Measurements from ENCODE around the gene RBBP7.
"Not testable (repeated sequence)": the region's sequence is repeated elsewhere in the genome, so short reads cannot be mapped to it uniquely, and the experiment has no call there.

Gene RBBP7

DNA sequence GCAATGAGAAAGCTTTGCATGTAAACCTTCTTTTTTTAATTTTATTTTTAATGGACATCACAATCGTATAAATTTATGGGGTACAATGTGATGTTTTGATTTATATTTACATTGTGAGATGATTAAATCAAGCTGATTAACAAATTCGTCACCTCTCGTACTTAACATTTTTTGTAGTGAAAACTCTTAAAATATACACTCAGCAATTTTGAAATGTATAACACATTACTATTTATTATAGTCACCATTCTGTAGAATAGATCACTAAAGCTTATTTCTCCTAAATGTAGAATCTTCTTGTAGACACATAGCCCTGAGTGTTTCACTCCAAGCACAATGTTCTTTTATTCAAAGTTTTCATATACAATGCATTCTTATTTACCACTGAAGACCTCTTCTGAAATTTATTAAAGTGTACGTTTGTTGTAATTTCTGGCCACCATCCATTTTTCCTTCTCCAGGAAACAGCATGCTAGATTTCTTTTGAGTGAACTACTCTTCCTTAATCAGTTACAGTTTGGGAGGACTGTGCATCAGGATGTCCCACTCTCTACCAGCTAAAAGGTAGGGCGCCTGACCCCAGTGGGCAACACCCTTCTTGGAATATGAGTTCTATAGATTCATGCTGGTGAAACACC, 4.4 kb upstream of the RBBP7 start:
- Mint-ChIP-seq H3K9me3 (no peaks in the 10 kb centered on the region), H3K4me3 (no peak overlapping the region), H3K36me3 (ENCODE audit: low read depth) (no peaks in the 10 kb centered on the region), H3K27ac (no peak overlapping the region), H3K4me1 (ENCODE audit: low read depth) (peaks cover 9% of the 10 kb centered on the region), H3K27me3 (no peaks in the 10 kb centered on the region)

DNA sequence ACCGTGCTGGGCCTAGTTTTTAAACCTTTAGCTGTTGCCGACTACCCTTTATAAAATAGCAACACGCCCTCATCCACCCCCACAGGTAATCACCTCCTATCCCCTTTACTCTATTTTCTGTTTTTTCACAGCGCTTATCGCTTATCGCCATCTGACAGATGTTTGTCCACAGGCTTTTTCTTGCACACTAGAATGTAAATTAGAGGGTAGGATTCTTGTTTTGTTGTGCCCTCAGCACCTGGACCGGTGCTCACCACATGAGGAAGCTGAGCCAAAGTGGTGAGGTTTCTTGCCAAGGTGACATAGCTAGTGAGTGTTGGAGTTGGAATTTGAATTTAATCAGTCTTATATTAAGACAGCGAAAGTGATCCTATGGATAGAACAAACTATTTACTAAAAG, 2.9 kb upstream of the RBBP7 start:
- Mint-ChIP-seq H3K27me3 (no peaks in the 10 kb centered on the region), H3K4me1 (ENCODE audit: low read depth) (peaks cover 21% of the 10 kb centered on the region), H3K27ac (no peak overlapping the region), H3K9me3 (no peaks in the 10 kb centered on the region), H3K4me3 (no peak overlapping the region), H3K36me3 (ENCODE audit: low read depth) (peaks cover 9% of the 10 kb centered on the region)

DNA sequence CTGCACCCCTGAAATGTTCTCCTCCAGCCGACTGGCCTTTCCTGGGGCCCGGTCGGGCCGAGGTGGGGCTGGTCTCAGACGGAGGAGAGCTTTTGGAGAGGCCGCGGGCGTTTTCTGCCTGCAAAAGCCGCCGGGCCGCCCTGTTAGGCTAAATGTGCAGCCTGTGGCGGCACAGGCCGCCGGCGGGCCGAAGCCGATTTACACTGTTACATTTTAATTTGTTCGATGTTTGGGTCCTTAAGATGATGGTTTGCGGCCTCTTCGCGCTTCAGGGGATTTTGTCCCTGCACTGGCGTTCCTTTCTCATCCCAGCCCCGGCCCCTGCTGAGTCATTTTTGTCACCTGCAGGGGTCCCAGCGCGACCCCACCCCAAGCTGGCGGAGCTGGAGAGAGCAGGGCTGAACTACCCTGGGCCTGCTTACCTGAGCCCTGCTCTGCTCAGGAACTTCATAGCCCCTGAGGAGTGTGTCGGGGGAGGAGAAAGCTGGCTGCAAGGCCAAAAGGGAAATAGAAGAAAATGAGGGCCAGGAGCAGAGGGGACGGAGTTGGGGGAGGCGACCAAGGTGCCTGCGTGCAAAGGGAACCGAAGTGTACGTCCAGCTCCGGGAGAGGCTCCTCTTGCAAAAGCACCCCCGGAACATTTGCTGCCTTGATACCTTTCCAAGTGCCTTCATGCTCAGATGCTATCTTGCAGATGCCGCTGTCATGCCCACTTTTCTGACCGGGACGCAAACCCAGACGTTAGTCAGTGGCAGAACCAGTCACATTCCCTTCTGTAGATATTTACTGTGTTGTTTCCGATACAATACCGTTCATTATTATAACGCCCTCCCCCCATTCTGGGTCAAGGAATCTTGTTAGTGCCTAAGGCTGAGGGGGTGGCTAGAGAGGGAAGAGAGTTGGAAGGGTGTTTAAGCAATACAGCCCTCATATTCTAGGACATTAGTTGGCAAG, 977 bp upstream of the RBBP7 start:
- Mint-ChIP-seq H3K27me3 (no peaks in the 10 kb centered on the region), H3K4me1 (ENCODE audit: low read depth) (peaks cover 36% of the 10 kb centered on the region), H3K36me3 (ENCODE audit: low read depth) (peaks cover 19% of the 10 kb centered on the region), H3K27ac (peak overlapping the region; percentile 79), H3K9me3 (no peaks in the 10 kb centered on the region), H3K4me3 (peak overlapping the region; percentile 78)

- H3K27me3 Mint-ChIP-seq, result no peaks in the 10 kb centered on the region
- H3K27ac Mint-ChIP-seq, result peak overlapping the region; percentile 96
- H3K4me3 Mint-ChIP-seq, result peak overlapping the region; percentile 94
- H3K4me1 Mint-ChIP-seq (ENCODE audit: low read depth), result peaks cover 43% of the 10 kb centered on the region
- H3K9me3 Mint-ChIP-seq, result no peaks in the 10 kb centered on the region
- peaks cover 24% of the 10 kb centered on the region for H3K36me3 Mint-ChIP-seq (ENCODE audit: low read depth)
Observed at GRCh38 chrX:16869393-16870094, 618 bp downstream of the RBBP7 start.

GRCh38 chrX:16868920-16869319, 1.2 kb downstream of the RBBP7 start:
- Mint-ChIP-seq H3K36me3 (ENCODE audit: low read depth) (peaks cover 27% of the 10 kb centered on the region), H3K27me3 (no peaks in the 10 kb centered on the region), H3K27ac (peak overlapping the region; percentile 90), H3K4me3 (peak overlapping the region; percentile 94), H3K9me3 (no peaks in the 10 kb centered on the region), H3K4me1 (ENCODE audit: low read depth) (peaks cover 43% of the 10 kb centered on the region)

GRCh38 chrX:16867947-16868346, 2.2 kb downstream of the RBBP7 start:
- H3K27me3 Mint-ChIP-seq, result no peaks in the 10 kb centered on the region
- H3K4me3 Mint-ChIP-seq, result peak overlapping the region; percentile 94
- no peak overlapping the region for H3K27ac Mint-ChIP-seq
- peaks cover 48% of the 10 kb centered on the region for H3K4me1 Mint-ChIP-seq (ENCODE audit: low read depth)
- no peaks in the 10 kb centered on the region for H3K9me3 Mint-ChIP-seq
- peaks cover 34% of the 10 kb centered on the region for H3K36me3 Mint-ChIP-seq (ENCODE audit: low read depth)

DNA sequence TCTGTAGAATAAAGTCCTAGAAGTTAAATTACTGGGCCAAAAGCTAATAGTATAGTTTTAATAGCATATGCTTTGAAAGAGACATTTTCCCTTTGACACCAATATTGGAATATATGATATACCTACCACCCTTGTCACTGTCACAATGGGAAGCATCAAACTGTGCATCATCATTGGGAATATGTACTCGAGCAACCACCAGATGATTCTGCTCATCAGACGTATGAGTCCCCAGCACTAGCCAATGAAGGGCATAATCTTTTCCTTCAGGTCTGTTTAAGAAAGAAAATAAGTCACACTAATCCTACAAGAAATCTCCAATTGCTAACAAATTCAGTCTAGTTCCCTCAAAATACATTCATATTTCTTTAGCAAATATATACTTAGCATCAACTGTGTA, 7.3 kb downstream of the RBBP7 start:
- Mint-ChIP-seq H3K27me3 (no peaks in the 10 kb centered on the region), H3K36me3 (ENCODE audit: low read depth) (peaks cover 58% of the 10 kb centered on the region), H3K27ac (no peak overlapping the region), H3K9me3 (no peaks in the 10 kb centered on the region), H3K4me1 (ENCODE audit: low read depth) (peaks cover 42% of the 10 kb centered on the region), H3K4me3 (no peak overlapping the region)

DNA sequence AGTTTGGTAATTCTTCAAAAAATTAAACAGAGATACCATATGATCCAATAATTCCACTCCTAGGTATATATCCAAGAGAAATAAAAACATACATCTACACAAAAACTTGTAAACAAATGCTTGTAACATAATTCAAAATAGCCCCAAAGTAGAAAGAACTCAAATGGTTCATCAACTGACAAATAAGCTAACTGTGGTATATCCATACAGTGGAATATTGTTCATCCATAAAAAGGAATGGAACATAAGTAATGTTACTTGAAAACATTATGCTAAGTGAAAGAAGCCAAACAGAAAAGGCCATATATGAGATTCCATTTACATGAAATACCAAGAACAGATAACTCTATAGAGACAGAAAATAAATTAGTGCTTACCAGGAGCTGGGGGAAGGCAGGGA, 13.4 kb downstream of the RBBP7 start:
- peak overlapping the region; percentile 55 for H3K27ac Mint-ChIP-seq
- peaks cover 69% of the 10 kb centered on the region for H3K36me3 Mint-ChIP-seq (ENCODE audit: low read depth)
- no peak overlapping the region for H3K4me3 Mint-ChIP-seq
- H3K4me1 Mint-ChIP-seq (ENCODE audit: low read depth), result peaks cover 71% of the 10 kb centered on the region
- H3K9me3 Mint-ChIP-seq, result no peaks in the 10 kb centered on the region
- no peaks in the 10 kb centered on the region for H3K27me3 Mint-ChIP-seq

- not testable (repeated sequence) for H3K27me3 Mint-ChIP-seq, H3K9me3 Mint-ChIP-seq, H3K4me3 Mint-ChIP-seq
- peak overlapping the region; percentile 76 for H3K27ac Mint-ChIP-seq
- H3K4me1 Mint-ChIP-seq (ENCODE audit: low read depth), result peaks cover 71% of the 10 kb centered on the region
- peaks cover 73% of the 10 kb centered on the region for H3K36me3 Mint-ChIP-seq (ENCODE audit: low read depth)
Observed at GRCh38 chrX:16856076-16856404, 14.1 kb downstream of the RBBP7 start.

- peaks cover 71% of the 10 kb centered on the region for H3K4me1 Mint-ChIP-seq (ENCODE audit: low read depth)
- no peak overlapping the region for H3K4me3 Mint-ChIP-seq
- H3K27ac Mint-ChIP-seq, result peak overlapping the region; percentile 76
- peaks cover 73% of the 10 kb centered on the region for H3K36me3 Mint-ChIP-seq (ENCODE audit: low read depth)
- H3K27me3 Mint-ChIP-seq, result no peaks in the 10 kb centered on the region
- no peaks in the 10 kb centered on the region for H3K9me3 Mint-ChIP-seq
Observed at GRCh38 chrX:16855363-16856075, 14.6 kb downstream of the RBBP7 start.

DNA sequence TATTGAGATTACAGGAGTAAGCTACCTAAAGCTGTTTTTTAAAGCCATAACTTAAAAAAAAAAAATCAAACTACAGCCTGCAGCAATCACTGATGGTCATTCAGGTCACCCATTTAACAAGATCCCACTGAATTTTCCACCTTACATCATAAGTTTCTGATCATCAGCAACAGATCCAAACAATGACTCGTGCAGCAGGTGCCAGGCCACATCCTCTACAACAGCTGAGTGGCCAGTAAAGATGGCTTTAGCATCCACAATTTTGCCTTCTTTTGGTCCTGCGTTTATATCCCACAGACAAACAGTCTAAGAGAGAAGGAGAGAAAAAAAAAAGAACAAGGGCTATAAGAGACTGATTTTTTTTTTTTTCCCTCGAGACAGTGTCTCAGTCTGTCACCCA, 16.6 kb downstream of the RBBP7 start:
- peak overlapping the region; percentile 63 for H3K27ac Mint-ChIP-seq
- H3K4me3 Mint-ChIP-seq, result no peak overlapping the region
- H3K9me3 Mint-ChIP-seq, result no peaks in the 10 kb centered on the region
- peaks cover 71% of the 10 kb centered on the region for H3K36me3 Mint-ChIP-seq (ENCODE audit: low read depth)
- peaks cover 58% of the 10 kb centered on the region for H3K4me1 Mint-ChIP-seq (ENCODE audit: low read depth)
- H3K27me3 Mint-ChIP-seq, result no peaks in the 10 kb centered on the region

- Mint-ChIP-seq H3K27me3 (no peaks in the 10 kb centered on the region), H3K27ac (peak overlapping the region; percentile 52), H3K36me3 (ENCODE audit: low read depth) (peaks cover 68% of the 10 kb centered on the region), H3K4me1 (ENCODE audit: low read depth) (peaks cover 59% of the 10 kb centered on the region), H3K4me3 (no peak overlapping the region), H3K9me3 (no peaks in the 10 kb centered on the region)
Observed at GRCh38 chrX:16852617-16853179, 17.5 kb downstream of the RBBP7 start.

GRCh38 chrX:16851827-16852226, 18.3 kb downstream of the RBBP7 start:
- H3K27ac Mint-ChIP-seq, result peak overlapping the region; percentile 36
- H3K4me3 Mint-ChIP-seq, result no peak overlapping the region
- no peaks in the 10 kb centered on the region for H3K9me3 Mint-ChIP-seq
- peaks cover 54% of the 10 kb centered on the region for H3K4me1 Mint-ChIP-seq (ENCODE audit: low read depth)
- peaks cover 59% of the 10 kb centered on the region for H3K36me3 Mint-ChIP-seq (ENCODE audit: low read depth)
- H3K27me3 Mint-ChIP-seq, result no peaks in the 10 kb centered on the region

DNA sequence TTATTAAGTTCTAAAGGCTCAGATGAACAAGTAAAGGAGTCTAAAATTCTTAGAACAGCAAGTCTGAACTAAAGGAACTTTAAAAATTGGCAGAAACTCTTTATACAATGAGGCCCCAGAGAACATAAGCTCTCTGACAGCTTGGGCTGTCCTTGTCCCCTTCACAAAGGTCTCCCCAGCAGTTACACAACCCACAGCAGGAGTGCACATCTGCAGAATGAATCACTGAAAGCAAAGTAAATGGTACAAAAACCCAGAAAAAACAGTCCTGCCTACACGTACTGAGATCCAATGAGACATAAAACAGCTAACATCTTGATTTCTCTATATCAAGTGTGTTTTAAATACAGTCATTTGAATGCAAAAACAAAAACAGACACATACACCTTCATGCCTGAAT, 18.7 kb downstream of the RBBP7 start:
- H3K4me1 Mint-ChIP-seq (ENCODE audit: low read depth), result peaks cover 50% of the 10 kb centered on the region
- H3K27me3 Mint-ChIP-seq, result no peaks in the 10 kb centered on the region
- peak overlapping the region; percentile 36 for H3K27ac Mint-ChIP-seq
- H3K36me3 Mint-ChIP-seq (ENCODE audit: low read depth), result peaks cover 55% of the 10 kb centered on the region
- no peaks in the 10 kb centered on the region for H3K9me3 Mint-ChIP-seq
- H3K4me3 Mint-ChIP-seq, result no peak overlapping the region
